Measurements from ENCODE around the gene WRNIP1. TPM values are rescaled to one million over a fixed set of nuclear protein-coding genes. Genes with fewer than 3 reads are reported as not detected.

The WRNIP1 gene
- total and polyA plus RNA-seq, 2 of the 8 experiments (the other 6 are each of a cell fraction or from before 2014, with no cell fraction given) = 38.2 to 39.2 TPM

DNA sequence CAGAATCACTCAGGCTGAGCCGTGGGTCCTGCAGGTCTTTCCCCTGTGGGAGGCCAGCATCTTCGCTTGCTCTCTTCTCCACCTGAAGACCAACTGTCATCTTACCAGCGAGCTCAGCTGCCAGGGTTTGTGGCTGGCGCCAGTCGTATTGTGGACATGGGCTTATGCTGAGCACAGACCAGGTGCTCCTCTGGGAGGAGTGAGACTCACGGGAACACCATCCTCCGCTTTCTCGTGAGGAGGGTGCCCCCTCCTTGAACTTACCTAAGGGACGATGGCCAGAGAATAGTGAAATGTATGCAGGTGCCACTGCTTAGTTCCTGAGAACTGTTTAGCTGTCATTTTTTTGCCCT lies 17.1 kb downstream of the WRNIP1 start:
- Histone ChIP-seq H2AFZ (ENCODE audit: low read length) (no peak overlapping the region), H3K27me3 (replicated peaks in 1 of 4; ENCODE audit: control insufficient read depth in 3 of 4, extremely low read depth in 1 of 4, insufficient read depth in 3 of 4, low read length in 3 of 4) (no peaks in the 10 kb centered on the region), H3K14ac (ENCODE audit: insufficient read length) (no peak overlapping the region), H3K36me3 (ENCODE audit: control insufficient read depth in 2 of 4, insufficient read depth in 4 of 4, low read length in 3 of 4) (peaks cover 0 to 20% (median 7%) of the 10 kb centered on the region in 4 experiments; a peak in 4 of 8 replicates), H2BK5ac (ENCODE audit: low read depth, low read length) (no peak overlapping the region), H4K91ac (replicated peaks; ENCODE audit: insufficient read length, low read length) (no peak overlapping the region), H4K8ac (ENCODE audit: extremely low read depth, insufficient read depth, low read length) (no peak overlapping the region), H2BK20ac (ENCODE audit: low read length) (no peak overlapping the region), H3K4me3 (ENCODE audit: extremely low read depth in 1 of 4, insufficient read depth in 2 of 4, low read depth in 3 of 4, low read length in 4 of 4) (no peak overlapping the region), H3K27ac (ENCODE audit: low read depth, low read length) (no peak overlapping the region), H2BK120ac (replicated peaks; ENCODE audit: low read depth, low read length) (no peak overlapping the region), H3K79me2 (ENCODE audit: control insufficient read depth in 1 of 2, insufficient read depth in 2 of 2, low read length in 2 of 2) (peaks cover 0 to 39% of the 10 kb centered on the region in 2 experiments; a peak in 3 of 4 replicates), H3K4me2 (ENCODE audit: insufficient read depth in 1 of 2, low read depth in 2 of 2, low read length in 2 of 2) (no peak overlapping the region), H2AK5ac (ENCODE audit: low read depth, low read length) (no peak overlapping the region), H3K23ac (ENCODE audit: insufficient read length) (no peak overlapping the region), H2BK15ac (ENCODE audit: low read length) (no peak overlapping the region), H3K4me1 (replicated peaks in 1 of 4; ENCODE audit: control insufficient read depth in 3 of 4, insufficient read depth in 4 of 4, low read length in 3 of 4) (peaks cover 0 to 3% (median 0%) of the 10 kb centered on the region in 4 experiments; a peak in 2 of 7 replicates), H4K5ac (ENCODE audit: insufficient read length, low read depth, low read length) (no peak overlapping the region), H3K79me1 (ENCODE audit: low read depth, low read length) (peaks cover 11% of the 10 kb centered on the region), H2BK12ac (ENCODE audit: low read depth, low read length) (no peak overlapping the region), H4K20me1 (replicated peaks in 1 of 2; ENCODE audit: control insufficient read depth in 1 of 2, insufficient read depth in 2 of 2, low read length in 2 of 2) (peaks cover 0 to 9% of the 10 kb centered on the region in 2 experiments), H3K9me3 (ENCODE audit: insufficient read depth in 2 of 2, low read depth in 1 of 2, low read length in 1 of 2) (no peaks in the 10 kb centered on the region), H3K18ac (ENCODE audit: extremely low read depth, low read length) (no peak overlapping the region), H3K4ac (replicated peaks; ENCODE audit: insufficient read length, low read depth, low read length) (no peak overlapping the region), H3K9ac (replicated peaks in 1 of 4; ENCODE audit: extremely low read depth in 1 of 4, low read depth in 3 of 4, low read length in 3 of 4) (no peak overlapping the region), H3K56ac (replicated peaks; ENCODE audit: insufficient read length, low read depth, low read length) (no peak overlapping the region), H3K23me2 (ENCODE audit: low read depth, low read length) (no peaks in the 10 kb centered on the region)
- 96% methylated on average over 9 of the region's 9 CpGs; no CpG with 5 or more reads in 1 of the 2 experiments for WGBS, 2 experiments (ENCODE audit: extremely low coverage in 1 of 2, insufficient coverage in 1 of 2, insufficient read length in 1 of 2, insufficient replicate concordance in 2 of 2, low coverage in 1 of 2, low lambda C conversion rate in 2 of 2, missing lambda C conversion rate in 1 of 2)
- DNase-seq (ENCODE audit: low read depth in 1 of 2, low spot score in 2 of 2) (no peak), FAIRE-seq (no peak)
- POLR2A ChIA-PET (ENCODE audit: partially characterized antibody) = interaction anchor here (1.3 to 2.9 kb wide), 4 partner anchors 9 to 206 kb away, joined by 4 to 16 read pairs (median 5); partner anchors contain the start of gene WRNIP1
- CTCF ChIA-PET (ENCODE audit: partially characterized antibody) = interaction anchor here (0.8 to 3.1 kb wide), 12 partner anchors 9 to 206 kb away, joined by 3 to 20 read pairs (median 5); no protein-coding TSS in a partner anchor
- TF ChIP-seq FOSL1 (IDR thresholded peaks at IDR 0.05; ENCODE audit: insufficient read depth, low read depth, low read length) = no peak

All from H1 (cell line).